T1000 (cell line): ENCODE results near the gene CD99L2.
A peak's percentile ranks its signal among the peaks of the same experiment; 100 is the strongest.

Experiments
- DNase-seq: peaks from one replicate; lab custom pipeline; 2025; ENCODE audit warnings: mixed read lengths; lab: John Stamatoyannopoulos, UW

The CD99L2 gene, protein sequence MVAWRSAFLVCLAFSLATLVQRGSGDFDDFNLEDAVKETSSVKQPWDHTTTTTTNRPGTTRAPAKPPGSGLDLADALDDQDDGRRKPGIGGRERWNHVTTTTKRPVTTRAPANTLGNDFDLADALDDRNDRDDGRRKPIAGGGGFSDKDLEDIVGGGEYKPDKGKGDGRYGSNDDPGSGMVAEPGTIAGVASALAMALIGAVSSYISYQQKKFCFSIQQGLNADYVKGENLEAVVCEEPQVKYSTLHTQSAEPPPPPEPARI

DNA sequence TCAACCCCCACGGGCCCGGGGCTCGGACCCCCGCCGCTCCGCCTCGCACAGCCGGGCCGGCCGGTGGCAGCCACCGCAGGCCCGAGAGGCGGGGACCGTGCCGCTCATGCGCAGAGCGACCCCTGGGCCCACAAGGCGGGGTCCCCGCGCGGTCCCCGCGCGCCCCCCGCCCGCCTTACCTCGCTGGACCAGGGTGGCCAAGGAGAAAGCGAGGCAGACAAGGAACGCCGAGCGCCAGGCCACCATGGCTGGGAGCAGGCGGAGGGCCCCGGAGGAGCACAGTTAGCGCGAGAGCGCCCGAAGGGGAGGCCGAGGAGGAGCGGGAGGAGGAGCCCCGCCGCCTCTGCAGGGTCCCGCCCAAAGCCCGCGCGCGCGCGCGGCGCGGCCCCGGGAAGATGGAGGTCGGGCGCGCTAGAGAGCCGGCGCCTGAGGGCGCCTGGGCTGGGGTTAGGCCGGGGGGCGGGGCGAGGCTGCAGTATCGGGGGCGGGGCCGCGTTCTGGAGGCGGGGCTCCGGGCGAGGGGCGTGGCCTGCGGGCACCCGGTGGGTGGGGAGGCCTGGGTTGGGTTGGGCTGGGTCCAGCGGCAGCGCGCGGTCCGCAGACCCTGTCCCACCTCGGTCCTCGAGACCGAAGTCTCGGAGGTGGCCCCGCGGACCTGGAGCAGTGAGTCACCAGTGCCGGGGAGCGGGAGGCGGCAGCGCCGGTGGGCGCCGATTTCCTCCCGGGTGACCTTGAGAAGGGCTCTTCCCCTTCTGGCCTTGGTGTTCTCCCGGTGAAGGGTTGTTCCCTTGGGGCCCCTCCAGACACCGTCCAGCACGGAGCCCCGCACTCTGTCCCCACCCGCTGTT, at the start of gene CD99L2:
Gene CD99L2 (minus strand): TSS at position 326 of the 848 bp plus-strand sequence. CDS start 80 bp downstream, at position 246.
- peak; percentile 64 for DNase-seq

DNA sequence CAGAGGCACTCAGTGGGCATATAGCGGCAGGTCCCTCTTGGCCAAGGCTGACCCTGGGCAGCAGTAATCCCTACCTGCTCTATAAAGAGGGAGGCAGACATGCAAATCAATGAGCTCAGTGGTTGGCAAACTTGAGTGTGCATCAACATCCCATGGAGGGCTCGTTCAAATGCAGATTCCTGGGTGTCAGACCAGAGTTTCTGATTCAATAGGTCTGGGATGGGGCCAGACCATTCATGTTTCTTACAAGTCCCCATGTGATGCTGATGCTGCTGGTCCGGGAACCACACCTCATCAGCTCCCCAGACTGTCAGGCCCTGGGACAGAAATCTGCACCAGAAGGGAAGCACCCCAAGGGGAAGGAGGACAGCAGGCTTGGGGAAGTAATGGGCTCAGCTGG, 45.8 kb upstream of the CD99L2 start:
- DNase-seq = no peak

DNA sequence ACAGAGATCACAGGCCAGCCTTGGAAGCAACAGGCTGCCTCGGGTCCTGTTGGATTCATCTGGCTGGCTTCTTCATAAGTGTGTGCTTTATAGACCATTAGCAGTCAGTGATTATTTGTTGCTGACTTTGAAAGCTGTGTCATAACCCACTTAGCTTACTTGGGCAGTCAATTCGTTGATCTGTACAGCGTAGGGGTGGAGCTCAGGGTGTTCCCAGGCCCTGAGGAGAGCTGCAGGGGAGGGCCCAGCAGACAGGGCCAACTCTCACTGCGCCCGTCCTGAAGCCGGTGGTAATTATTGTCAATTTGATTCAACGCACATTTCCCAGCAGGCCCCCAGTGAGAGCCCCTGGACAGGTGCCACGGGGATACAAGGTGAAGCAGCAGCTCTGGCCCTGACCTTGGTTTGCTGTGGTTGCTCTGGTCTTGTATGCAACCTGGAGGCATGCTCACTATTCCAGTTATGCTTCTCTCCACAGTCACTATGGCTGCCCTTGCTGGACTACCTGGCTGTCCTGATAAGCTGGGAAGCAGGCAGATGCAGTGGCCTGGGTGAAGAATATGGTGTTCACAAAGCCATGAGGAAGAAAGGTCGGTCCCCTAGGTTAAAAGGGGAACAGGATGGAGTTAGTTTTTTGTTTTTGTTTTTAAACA, 44.6 kb upstream of the CD99L2 start:
- DNase-seq = no peak

DNA sequence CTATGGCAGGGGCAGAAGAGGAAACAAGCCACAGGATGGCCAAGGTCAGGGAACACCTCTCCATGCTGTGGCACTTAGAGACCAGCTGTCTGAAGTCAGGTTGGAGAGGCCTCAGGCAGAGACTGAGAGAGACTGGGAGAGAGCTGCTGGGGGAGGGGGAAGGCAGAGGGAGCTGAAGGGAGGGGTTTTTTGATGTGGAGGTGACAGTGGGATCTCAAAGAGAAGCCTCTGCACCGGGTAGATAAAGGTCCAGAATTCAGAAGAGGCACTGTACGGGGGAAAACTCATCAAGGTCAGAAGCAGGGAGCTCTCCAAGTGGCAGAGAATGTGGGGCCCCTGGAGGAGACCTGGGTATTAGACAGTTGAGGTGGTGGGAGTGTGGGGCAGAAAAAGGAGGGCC, 43.1 kb upstream of the CD99L2 start:
- DNase-seq = no peak

DNA sequence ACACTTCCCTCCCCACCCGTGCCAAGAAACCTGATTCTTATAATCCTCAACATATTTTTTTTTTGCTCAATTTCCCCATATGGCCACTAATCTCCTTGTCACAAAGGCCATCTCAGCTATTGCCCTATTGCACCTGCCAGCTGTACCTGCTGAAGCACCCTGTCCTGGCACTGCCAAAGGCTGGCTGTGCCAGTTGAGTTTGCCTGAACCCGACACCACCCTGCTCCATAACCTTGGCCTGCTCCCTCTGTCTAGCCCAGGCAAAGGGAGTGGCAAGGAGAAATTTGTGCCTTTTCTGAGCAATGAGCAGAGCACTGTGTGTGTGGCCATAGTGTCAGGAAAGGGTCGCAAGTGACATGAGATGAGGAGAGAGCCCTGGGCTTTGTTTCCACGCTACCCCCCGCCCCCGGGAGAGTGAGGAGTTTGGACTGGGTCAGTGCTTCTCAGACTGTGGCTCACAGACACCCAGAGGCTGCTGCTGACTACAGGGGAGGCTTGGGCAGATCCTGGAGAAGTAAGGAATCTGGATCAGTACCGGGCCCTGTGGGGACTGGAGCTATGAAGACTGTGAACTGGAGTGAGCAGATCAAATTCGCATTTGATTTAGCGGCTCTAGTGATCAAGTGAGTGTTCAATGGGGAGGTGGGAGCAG, 42.5 kb upstream of the CD99L2 start:
- DNase-seq = no peak

DNA sequence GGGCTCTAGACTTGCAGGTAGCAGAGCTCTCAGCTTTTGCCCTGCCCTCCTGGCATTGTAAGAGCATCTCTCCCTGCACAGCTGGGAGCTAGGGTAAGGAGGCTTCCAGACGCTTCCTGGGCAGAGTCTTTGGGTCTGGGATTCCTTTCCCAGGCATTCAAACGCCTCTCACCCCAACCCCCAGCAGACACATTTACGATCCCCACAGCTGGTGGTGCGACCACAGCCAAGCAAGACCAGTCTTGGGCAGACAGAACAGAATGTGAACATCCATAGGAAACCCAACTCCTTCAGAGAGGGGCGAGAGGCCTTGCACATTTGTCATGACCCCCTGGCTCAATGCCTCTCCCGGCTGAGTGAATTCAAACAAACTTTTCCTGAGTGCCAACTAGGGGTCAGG, 38.1 kb upstream of the CD99L2 start:
- no peak for DNase-seq

DNA sequence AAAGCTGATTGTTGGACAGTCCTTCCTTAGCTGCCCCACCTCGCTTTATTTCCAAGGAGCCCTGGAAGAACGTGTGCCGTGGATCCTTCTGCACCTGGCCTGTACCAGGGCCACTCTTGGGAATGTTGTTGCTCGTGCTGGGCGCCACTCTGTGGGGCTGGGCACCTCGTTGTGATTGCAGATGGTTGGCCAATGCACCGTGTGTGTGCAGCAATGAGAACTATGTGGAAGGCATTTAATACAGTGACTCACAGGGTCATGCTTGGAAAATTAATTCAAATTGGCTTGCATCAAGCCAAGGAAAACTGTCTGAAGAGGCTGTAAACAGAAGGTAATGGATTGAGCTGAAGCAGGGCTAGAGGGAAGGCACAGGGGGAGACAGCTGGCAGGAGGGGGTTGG, 37.0 kb upstream of the CD99L2 start:
- no peak for DNase-seq

DNA sequence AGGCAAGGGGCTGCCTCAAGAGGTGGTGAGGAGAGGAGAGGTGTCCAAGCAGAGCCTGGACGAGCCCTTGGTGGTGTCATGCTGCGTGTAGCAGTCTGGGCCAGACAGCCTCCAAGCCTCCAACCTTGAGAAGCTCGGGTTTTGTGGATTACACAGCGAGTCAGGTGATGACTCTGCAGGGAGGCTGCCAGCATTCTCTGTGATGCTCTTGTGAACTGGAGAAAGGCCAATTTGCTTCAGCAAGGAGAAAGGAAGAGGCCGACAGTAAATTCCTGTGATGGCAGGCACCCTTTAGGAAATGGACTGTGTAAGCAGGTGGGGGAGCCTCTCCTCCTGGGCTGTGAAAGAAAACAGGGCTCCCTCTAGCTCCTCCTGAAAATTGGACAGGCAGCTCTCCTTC, 36.0 kb upstream of the CD99L2 start:
- DNase-seq = no peak

DNA sequence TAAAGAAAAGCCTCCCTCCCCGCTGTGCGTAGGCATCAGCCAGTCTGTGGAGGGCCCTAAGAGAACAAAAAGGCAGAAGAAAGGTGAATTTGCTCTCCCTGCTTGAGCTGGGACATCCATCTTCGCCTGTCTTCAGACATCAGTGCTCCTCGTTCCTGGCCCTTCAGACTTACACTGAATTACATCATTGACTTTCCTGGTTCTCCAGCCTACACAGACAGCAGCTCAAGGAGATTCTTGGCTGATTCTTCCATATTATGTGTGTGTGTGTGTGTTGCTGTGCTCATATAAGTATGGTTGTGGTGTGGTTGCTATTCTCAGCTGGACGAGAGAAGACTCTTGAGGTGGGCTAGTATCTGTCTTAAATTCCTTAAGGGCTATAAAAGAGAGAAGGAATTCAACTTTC, 35.5 kb upstream of the CD99L2 start:
- no peak for DNase-seq

DNA sequence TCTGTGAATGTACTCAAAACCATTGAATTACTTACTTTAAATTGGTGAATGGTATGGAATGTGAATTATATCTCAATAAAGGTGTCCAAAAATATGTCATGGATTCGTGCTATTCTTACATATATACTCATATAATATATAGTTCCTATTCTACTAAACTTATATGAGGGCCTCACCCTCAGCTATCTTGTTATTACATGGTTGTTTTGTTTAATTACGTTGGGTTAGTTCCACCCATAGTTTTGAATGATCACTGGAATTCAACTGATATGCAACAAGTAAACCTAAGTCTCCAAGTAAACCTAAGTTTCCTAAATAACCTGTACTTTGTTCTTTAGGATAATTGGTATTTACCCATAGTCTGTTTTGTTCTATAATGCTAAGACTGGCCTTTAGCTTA, 30.6 kb upstream of the CD99L2 start:
- no peak for DNase-seq

DNA sequence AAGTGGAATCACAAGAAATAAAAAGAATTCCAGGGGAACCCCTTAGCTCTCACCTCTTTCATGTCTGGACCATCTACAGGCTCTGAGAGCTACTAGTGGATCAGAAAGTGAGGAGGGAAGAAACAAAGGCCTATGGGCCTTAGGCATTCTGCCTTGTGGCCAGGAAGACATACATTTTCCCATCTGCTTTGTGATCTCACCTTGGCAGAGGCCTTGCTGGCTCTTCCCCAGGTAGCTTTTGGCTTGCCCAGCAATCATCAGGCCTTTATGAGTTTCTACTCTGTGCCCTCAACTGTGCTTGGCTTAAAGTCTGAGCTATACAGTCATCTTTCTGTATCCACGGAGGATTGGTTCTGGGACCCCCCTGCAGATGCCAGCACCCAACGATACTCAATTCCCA, 28.3 kb upstream of the CD99L2 start:
- DNase-seq = no peak

DNA sequence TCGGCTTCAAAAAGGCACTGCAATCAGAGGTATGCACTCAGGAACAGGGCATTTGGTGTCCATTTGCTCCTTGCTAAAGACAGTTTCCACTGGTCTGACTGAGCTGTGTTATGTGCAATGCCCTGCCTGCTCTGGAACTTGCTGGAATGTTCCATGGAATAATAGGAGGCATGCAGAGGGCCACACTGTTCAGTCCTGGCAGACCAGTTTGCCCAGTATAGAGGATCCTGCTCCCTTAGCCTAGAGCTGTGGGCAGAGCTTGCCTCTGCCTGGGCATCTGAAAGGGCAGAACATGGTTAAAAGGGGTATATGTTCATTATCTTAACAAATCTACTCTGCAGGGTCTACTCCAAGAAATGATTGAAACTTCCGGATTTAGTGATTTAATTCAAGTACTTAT, 27.8 kb upstream of the CD99L2 start:
- DNase-seq = no peak

DNA sequence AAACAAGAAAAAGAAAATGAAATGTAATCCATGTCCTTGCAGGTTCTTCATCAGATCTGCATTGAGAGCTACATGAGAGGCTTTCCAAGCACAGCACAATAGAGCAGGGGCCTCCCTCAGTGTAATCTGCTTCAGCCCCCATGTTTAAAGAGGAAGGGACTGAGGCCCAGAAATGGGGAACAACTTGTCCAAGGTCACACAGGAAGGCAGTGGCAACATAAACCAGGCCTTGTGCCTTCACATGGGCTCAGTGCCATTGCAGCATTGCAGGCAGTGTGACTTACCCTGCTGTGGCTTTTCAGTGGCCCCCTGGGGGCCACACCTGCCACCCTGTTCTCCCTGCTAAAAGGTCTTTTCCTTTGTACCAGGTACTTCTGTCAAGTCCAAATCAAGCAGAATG, 20.9 kb upstream of the CD99L2 start:
- DNase-seq = no peak

DNA sequence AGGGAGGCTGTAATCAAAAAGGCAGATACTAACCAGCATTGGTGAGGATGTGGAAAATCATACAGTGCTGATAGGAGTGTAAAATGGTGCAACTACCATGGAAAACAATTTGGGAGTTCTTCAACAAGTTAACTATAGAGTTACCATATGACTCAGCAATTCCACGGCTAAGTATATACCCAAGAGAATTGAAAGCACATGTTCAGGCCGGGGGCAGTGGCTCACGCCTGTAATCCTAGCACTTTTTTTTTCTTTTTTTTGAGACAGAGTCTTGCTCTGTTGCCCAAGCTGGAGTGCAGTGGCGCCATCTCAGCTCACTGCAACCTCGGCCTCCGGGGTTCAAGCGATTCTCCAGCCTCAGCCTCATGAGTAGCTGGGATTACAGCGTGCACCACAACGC, 15.0 kb upstream of the CD99L2 start:
- no peak for DNase-seq

DNA sequence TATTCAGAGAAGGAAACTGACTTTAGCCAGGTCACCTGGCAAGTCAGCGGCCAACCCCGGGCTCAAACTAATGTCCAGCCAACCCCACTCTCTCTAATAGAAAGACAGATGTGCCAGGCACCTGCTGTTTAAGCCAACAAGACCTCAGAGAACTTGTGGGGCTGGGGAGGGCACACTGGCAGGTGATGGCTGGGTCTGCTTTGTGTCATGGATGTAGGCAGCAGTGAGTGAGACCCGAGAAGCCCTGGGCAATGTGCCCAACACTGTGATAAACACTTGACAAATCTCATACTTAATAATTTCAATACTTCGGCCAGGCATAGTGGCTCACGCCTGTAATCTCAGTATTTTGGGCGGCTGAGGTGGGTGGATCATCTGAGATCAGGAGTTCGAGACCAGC, 9.0 kb upstream of the CD99L2 start:
- no peak for DNase-seq

DNA sequence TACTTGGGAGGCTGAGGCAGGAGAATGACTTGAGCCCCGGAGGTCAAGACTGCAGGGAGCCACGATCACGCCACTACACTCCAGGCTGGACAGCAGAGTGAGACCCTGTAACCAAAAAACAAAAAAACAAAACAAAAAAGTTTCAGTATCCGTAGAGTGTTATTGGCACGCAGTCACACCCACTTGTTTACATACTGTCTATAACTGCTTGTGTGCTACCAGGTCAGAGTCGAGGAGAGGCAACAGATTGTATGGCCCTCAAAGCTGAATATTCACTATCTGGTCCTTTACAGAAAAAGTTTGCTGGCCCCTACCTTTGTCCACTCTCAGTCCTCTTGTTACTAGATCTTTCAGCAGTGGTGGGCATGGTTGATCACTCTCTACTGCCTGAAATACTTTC, 8.2 kb upstream of the CD99L2 start:
- DNase-seq = no peak

DNA sequence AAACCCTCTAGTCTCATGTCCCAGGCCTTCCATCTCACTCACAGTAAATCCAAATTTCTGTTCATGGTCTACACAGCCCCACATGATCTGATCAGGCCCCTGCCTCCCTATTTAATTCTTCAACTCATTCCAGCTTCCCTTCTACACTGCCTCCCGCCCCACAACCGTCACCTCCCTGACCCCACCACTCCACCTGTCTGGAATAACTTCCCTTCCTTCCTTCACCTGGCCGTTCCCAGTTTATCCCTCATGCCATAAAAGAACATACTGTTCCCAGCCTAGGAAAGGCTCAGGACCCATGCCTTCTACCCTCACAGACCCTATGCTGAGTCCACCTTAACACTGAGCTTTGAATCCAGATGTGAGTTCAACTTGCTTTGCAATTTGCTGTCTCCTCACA, 6.8 kb upstream of the CD99L2 start:
- DNase-seq = no peak

DNA sequence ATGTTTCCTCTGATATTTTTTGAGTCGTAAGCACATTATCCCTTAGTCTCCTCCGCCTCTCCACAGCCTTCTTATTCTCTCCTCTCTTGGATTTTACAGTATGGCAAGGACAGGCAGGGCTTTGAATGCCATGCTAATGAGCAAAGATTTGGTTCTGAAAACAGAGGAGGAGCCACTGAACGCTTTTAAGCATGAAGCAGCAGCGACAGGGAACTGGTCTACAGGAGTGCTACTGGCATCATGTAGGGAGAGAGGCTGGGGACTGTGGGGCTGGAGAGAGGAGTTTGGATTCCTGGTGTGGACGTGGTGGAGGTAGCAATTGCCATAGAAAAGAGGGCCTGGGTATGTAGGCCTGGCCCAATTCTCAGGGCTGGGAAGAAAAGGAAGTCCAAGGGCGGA, 4.6 kb upstream of the CD99L2 start:
- no peak for DNase-seq

DNA sequence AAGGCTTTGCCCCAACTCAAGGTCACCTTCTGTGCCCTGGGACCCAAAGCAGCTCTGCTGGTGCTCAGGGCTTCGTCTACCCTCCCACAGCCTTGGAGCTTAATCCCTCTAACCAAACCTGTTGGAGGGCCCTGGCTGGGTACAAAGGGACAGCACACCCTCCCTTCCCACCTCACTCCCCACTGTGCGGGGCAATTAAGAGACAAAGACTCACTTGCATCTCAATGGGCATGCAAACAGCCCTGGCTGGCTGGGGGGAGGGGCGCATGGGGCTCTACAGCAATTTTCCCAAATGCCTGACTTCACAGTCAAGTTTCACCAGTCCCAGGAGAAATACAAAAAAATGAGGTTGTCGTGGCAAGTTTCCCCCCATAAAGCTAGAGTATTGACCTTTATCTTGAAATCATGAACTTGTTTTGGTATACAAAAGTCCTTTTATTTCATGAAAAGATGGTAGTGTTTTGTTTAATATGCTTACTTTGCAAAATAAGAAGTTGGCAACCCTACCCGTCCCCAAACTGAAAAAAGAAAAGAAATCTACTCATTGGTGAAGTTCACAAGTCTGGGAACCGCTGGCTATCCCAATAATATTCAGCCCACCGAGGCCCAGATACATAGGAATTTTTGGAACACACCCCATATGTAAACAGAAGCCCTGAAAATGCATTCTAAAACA, 4.1 kb upstream of the CD99L2 start:
- DNase-seq = no peak

DNA sequence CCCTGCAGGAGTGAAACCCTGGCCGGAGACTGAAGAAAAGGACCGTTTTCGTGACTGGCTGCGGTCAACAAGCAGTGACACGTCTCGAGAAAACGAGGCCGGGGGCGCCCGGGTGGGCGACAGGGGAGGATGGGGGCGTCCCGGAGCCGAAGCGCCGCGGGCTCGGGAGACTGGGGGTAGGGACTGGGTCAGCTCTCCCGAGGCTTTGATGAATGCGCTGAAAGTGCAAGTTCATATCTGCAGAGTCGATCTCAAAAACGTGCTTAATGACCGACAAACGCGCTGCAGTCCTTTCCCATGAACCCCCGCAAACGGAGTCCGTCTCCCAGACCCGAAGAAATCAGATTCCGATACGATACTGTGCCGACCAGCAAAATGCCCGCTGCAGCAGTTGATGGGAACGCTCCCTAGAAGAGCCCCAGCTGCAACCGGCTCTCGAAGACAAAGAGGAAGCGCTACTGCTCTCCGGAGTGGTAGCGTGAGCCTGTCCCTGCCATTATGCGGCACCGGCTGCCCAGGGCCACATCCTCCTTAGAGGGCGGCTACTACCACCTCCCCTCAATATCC, 806 bp upstream of the CD99L2 start:
- DNase-seq = no peak

DNA sequence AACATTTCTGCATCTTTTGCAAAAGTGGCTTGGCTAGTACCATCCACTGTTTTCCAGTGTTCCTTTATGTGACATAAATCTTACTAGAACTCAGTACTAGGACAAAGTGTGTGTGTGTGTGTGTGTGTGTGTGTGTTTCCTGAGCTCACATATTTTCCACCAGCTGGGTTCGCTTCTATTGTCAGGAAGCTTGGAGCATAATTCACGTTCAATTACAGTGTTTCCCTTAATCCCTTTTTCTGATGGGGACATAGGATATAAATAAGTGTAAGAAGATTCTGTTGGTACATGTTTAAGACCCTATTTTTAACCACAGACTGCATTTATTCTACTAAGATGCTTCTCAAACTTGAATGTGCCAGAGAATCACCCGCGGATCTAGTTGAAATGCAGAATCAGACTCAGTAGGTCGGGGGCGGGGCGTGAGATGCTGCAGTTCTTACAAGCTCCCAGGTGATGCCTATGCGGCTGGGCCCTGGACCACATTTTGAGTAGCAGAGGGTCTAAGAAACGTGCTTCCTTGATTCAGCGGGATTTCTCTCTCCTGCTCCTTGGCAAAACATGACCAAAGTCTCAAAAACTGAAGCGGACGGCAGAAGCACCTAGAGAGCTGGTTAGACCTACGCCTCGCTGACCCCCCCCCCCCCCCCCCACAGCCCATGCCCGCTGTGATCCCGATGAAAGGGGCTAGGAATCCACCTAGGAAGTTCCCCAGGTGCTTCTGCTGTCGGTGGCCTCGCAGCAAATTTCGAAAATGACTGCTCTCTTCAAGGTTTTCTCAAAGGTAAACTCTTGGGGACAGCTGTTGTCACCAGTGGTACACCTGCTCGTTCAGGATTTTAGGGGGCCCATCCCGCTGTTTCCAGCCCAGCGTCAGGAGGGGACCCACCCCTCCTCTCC, 797 bp downstream of the CD99L2 start:
- no peak for DNase-seq
